Colon (tissue), 2 donors: Measurements from ENCODE around the gene NCOA6.
"Not testable (repeated sequence)": the region's sequence is repeated elsewhere in the genome, so short reads cannot be mapped to it uniquely, and the experiment has no call there.

ENCODE experiments used
- FAIRE-seq: peaks from 2 replicates; lab custom pipeline; 2012; peaks lifted over from hg19 to GRCh38; lab: Jason Lieb, UNC
- donor health status: control.
- donor health status: control.

The NCOA6 gene

DNA sequence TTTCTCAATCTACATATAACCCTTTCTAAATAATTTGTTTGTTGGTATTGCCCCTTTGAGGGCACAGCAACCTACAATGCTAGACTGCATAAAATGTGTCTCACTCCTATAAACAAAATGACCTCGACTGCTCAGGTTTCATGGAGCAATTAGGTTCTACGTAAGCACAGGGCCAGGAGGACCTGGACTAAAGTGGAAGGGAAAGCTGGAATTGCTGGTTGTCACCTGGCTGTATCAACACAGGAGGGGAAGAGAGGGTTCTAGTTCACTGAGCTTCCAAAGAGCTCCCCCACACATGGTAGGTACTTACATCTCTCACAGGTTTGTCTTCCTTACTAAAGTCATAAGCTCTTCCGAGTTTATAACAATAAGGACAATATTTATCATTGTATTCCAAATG lies 51.0 kb downstream of the NCOA6 start:
- FAIRE-seq = no peak

DNA sequence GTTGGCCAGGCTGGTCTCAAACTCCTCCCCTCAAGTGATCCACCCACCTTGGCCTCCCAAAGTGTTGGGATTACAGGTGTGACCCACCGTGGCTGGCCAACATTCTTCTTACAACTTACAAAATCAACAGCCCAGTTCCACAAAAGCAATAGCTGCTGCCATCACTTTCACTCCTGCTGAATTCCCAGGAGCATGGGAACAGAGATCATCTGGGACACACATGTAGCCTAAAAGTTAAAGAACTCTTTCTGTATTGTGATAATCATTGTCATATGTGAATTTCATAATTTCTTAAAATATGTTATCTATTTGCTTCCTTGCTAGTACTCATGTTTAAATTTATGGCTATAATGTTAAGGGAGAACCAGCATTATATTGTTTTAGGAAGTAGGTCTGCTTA lies 51.7 kb downstream of the NCOA6 start:
- no peak for FAIRE-seq

DNA sequence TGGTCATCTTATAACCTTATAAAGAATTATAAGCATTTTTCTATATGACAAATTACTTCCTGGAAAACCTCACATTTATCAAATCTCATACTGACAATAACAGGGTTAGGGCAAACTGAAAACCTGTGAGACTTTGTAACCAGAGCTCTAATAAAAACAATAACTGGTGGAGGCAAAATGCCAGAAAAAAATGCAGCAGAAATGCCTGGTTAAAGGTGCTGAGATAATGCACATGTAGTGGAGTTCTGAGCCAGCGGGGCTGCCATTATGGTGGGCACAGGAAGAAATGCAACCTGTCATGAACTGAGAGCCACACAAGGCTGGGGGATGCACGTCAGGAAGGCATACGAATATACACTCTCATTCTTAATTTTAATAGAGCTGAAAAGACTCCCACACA lies 53.0 kb downstream of the NCOA6 start:
- FAIRE-seq = no peak

DNA sequence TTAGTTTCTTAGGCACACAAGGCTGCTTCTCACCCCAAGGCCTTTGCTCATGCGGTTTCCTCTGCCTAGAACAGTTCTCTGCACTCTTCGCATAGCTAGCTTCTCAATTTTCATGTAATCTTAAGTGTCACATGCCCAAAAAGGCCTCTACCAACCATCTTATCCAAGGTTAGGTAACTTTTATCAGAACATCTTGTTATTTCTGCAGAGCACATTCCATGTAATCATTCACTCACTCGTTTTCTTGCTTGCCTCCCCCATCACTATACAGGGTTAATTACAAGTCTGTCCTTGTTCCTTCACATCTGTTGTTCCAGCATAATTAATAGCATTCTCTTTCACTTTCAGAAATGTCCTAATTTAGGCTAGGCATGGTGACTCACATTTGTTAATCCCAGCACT lies 53.8 kb downstream of the NCOA6 start:
- FAIRE-seq = no peak

DNA sequence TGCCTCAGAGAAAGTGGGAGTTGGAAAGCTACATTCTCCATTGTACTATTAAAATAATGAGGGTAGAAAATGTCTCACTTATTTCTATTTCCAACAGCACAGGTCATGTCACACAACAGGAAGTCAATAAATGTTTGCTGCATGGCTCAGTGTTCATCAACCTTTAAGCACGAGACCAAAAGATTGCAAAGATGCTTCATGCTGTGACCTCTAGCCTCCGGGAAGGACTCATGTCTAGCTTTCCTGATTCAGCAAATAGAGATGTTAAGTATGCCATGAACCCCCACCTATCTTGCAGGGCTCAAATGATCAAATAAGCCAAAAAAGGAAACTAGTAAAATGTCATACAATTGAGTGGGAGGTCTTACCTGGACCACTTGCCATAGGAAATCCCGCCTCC lies 57.4 kb downstream of the NCOA6 start:
- FAIRE-seq = no peak

DNA sequence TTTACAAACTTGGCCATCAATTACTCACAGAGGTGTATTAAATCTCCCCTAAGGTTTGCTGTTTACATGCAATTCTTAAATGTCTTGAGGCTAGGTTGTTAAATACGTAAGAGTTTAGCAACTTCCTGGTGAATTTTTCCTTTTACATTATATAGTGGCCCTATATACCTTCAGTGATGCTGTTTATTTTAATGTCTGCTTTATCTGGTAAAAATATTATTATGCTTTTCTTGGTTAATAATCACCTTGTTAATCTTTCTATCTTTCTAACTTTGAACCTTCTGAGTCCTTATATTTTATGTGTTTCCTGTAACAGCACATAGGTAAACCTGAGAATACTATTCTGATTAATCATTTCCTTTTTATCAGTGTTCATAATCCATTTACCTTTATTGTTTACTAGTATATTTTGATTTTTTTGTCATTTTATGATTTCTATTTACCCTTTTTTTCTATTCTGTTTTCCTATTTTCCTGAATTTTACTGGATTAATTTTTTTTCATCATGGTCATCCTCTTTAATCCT lies 63.4 kb downstream of the NCOA6 start:
- FAIRE-seq = no peak

- no peak for FAIRE-seq
These were observed 70.1 kb downstream of the NCOA6 start for GRCh38 chr20:34755367-34755766.

- no peak for FAIRE-seq
These were observed 70.8 kb downstream of the NCOA6 start for GRCh38 chr20:34754611-34755010.

GRCh38 chr20:34753706-34754461 lies 71.6 kb downstream of the NCOA6 start:
- FAIRE-seq = no peak

GRCh38 chr20:34751453-34751852 lies 74.0 kb downstream of the NCOA6 start:
- no peak for FAIRE-seq

- FAIRE-seq = no peak
These were observed 75.0 kb downstream of the NCOA6 start for GRCh38 chr20:34750484-34750883.

DNA sequence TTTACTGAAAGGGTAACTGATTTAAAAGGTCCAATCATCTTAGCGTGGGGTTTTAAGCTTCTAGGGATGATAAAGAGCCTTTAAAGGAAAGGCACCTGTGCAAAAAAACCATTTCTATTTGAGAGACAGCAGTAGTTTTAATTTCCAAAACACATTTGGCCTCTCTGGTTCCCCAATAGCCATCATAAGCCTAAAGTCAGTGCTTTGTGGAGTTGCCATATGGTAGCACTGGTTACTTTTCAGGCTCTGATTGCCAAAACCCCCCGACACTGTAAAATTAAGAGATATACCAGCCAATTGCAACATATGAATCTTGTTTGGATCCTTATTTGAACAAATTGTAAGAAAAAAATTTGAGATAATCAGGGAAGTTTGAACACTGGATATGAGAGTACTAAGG lies 76.7 kb downstream of the NCOA6 start:
- FAIRE-seq = no peak

GRCh38 chr20:34747479-34747878 lies 78.0 kb downstream of the NCOA6 start:
- no peak for FAIRE-seq

- FAIRE-seq = no peak
These were observed 78.8 kb downstream of the NCOA6 start for GRCh38 chr20:34746674-34747073.

DNA sequence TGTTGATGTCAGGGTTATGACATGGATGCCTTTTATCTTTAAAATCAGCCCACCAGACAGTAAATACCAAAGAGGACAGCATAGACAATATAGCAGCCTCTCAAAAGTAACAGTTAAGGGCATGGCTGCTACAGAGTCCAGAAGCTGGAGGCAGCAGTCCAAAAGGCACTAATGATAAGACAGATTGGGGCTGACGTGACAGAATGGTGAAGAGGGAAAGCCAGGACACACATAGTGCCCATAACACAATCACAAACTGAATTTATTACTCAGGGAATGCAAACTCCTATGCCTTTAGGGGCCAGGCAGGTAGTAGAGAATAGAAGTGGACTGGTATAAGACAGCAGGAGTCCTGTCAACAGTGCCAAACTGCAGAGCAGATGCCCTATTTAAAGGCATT lies 80.6 kb downstream of the NCOA6 start:
- FAIRE-seq = no peak

DNA sequence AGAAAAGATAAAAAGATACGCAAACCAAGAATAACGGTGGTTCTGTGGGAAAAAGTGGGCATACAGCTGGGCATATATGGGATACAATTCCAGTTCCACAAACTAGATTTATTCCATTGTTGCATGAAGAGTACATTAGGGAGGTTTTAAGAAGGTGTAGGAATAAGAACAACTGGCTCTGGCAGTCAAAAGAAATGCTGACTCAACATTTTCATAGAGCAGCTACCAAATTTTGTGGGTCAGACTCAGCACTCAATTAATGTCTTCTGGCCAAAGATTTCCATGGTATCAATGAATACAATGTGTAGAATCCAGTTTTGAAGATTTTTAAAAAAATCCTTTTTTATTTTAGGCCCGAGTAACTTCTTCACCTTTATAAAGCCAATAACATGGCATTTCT lies 81.1 kb downstream of the NCOA6 start:
- FAIRE-seq = no peak

DNA sequence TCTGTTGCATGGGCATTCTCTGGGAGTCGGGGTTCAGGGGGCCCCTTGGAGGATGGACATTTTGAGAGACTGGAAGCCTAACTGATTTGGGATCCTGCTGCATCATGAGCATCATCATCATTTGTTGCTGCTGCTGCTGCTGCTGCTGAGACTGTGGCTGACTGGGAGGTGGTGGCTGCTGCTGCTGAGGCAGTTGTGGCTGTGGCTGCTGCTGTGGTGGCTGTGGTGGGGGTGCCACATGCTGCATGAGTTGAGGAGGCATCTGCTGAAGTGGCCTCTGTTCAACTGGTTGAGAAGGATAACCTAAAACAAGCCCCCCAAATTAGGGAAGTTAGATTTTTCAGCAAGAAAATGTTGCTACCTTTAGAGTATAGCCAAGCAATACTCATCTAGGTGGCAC lies 82.4 kb downstream of the NCOA6 start:
- FAIRE-seq = no peak

DNA sequence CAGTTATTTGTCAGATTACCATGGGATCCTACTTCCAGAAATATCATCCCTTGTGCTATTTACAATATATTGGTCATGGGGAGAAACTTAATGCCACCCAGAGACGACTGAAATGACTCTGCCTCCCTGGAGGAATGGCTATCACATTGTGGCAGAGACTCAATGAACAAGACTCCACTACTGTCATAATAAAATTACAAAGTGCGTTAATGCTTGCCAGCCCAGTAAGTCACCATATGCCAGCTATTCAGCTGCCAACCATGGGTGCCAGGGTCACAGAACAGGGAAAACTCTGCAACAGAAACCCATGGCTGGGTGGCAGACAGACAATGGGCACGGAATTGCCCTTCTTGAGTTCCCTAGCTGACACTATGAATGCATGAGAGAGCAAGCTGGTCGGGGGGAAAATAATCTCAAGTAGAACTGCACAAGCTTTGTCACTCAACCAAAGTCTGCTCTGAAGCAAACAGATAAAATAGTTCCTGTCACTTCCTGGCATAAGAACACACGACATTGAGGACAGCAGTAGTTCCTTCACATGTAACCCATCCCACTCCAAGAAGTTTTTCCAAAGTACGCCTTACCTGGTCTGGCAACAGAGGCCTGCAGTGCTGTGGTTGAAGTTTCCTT lies 89.2 kb downstream of the NCOA6 start:
- no peak for FAIRE-seq

DNA sequence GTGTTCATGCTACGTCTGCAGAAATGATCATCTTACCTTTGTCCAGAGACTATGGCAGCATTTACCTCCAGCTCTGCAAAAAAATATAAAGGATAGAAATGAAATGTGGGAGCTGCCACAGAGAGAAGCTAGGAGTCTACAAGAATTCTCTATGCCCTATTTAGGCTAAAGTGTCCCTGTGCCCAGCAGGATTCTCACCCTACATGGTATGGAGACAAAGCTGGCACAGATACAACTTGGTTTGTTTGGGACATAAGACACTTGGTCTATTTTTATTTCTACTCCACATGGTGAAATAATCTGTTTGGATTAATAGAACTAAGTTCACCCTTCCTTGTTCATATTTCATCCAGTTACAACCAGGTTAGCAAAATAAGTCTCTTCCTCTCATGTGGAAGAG lies 92.9 kb downstream of the NCOA6 start:
- FAIRE-seq = no peak

- no peak for FAIRE-seq
These were observed 96.0 kb downstream of the NCOA6 start for GRCh38 chr20:34729416-34729815.

- no peak for FAIRE-seq
These were observed 101.3 kb downstream of the NCOA6 start for GRCh38 chr20:34724172-34724571.

DNA sequence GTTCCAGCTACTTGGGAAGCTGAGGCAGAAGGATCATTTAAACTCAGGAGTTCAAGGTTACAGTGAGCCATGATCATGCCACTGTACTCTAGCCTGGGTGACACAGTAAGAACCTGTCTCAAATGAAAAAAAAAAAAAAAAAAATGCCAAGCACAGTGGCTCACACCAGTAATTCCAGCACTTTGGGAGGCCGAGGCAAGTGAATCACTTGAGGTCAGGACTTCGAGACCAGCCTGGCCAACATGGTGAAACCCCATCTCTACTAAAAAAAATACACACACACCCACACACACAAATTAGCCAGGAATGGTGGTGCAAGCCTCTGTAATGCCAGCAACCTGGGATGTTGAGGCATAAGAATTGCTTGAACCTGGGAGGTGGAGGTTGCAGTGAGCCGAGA lies 102.9 kb downstream of the NCOA6 start:
- FAIRE-seq = not testable (repeated sequence)

GRCh38 chr20:34720266-34720665 lies 105.2 kb downstream of the NCOA6 start:
- no peak for FAIRE-seq
